ENCODE measurements around the gene CTBS.

The CTBS gene

DNA sequence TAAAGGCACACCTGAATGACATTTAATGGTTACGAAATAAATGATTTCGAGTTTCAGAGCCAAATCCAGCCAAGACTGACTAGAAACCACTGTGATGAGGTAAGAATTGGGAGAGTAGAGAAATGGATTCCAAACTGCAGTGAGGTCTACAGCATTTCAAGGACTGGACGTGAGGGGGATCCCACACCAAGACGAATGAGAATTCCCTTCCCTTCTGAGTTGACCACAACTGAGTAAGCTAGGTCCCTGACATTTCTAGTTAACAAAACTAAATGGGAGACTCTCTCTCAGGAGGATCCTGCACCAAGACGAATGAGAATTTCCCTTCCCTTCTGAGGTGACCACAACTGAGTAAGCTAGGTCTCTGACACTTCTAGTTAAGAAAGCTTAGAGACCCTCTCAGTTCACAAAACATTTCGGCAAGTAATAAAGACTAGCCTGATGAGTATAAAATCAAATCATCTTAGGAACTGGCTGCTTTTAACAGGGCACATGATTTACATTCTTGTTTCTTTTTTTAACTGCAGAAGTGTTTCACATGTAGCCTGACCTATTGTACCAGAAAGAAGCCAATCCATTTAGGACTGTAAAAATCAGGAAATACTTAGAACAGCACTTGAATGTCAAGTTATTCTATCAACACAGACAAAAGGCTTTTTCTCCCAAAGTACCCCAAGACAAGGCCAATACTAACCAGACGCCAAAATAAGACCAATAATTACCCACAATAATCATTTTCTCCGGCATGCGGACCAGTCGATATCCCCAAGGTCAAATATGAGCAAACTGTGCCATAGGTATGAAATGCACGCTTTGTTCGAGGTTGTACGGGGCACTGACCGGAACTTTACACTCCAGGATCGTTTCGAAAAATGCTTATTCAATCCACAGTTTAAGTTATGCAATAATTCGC is 69.4 kb downstream of the CTBS start:
- Histone ChIP-seq H3K9me3 (ENCODE audit: control insufficient read depth, insufficient read depth, low read length) (no peaks in the 10 kb centered on the region), H3K36me3 (ENCODE audit: control insufficient read depth, insufficient read depth, low read length) (peaks cover 4% of the 10 kb centered on the region), H3K27me3 (ENCODE audit: control insufficient read depth, insufficient read depth, low read length) (peaks cover 9% of the 10 kb centered on the region), H3K9ac (ENCODE audit: low read depth, low read length) (peak overlapping the region; percentile 38), H3K4me3 (ENCODE audit: low read depth, low read length) (peak overlapping the region; percentile 62), H3K4me1 (ENCODE audit: control insufficient read depth, insufficient read depth, low read length) (peaks cover 13% of the 10 kb centered on the region)

DNA sequence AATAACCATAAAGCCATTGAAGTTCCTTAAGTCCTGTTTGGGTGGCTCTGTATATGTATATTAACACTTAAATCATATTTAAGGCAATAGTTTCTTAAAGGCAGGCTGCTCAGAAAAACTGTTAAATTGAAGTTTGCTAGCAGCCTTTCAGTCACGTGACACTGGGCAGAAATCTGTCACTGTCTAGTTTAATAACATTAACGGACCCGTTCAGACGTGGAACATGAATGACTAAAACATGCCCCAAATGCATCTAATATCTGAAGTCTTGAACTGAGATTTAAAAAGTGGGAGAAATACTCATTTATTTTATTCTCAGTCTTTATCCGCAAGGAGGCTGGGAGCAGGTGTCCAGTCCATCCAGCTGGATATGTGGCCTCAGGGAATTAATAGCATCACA is 71.3 kb downstream of the CTBS start:
- Histone ChIP-seq H3K27me3 (ENCODE audit: control insufficient read depth, insufficient read depth, low read length) (peaks cover 9% of the 10 kb centered on the region), H3K36me3 (ENCODE audit: control insufficient read depth, insufficient read depth, low read length) (peaks cover 4% of the 10 kb centered on the region), H3K9ac (ENCODE audit: low read depth, low read length) (no peak overlapping the region), H3K4me1 (ENCODE audit: control insufficient read depth, insufficient read depth, low read length) (peaks cover 13% of the 10 kb centered on the region), H3K9me3 (ENCODE audit: control insufficient read depth, insufficient read depth, low read length) (no peaks in the 10 kb centered on the region), H3K4me3 (ENCODE audit: low read depth, low read length) (no peak overlapping the region)

Data from iPS-15b (cell line).